Chondrocyte (in vitro differentiated cells): ENCODE data around the gene PRPF6. TPM values are rescaled to one million over a fixed set of nuclear protein-coding genes. Genes with fewer than 3 reads are reported as not detected.

Source experiments
- DNase-seq: peaks from one replicate; pipeline ENCODE4 v3.0.0; 2021; ENCODE audit warnings: mixed read lengths, low spot score
- H3K27ac Mint-ChIP-seq: one replicate; pipeline ENCODE4 v1.8.0; 2021; ENCODE audit warnings: mild to moderate bottlenecking, moderate library complexity, mixed read lengths; ENCODE audit not compliant: unreplicated experiment
- H3K27me3 Mint-ChIP-seq: 2 replicates; pipeline ENCODE4 v1.8.0; 2021; ENCODE audit warnings: low read depth, mixed read lengths
- H3K36me3 Mint-ChIP-seq: 2 replicates; pipeline ENCODE4 v1.8.0; 2021; ENCODE audit warnings: low read depth, mixed read lengths
- H3K4me1 Mint-ChIP-seq: 2 replicates; pipeline ENCODE4 v1.8.0; 2021; ENCODE audit warnings: low read depth, mild to moderate bottlenecking, mixed read lengths
- H3K4me3 Mint-ChIP-seq: one replicate; pipeline ENCODE4 v1.8.0; 2021; ENCODE audit warnings: mild to moderate bottlenecking, moderate library complexity, mixed read lengths; ENCODE audit not compliant: unreplicated experiment
- H3K9me3 Mint-ChIP-seq: 2 replicates; pipeline ENCODE4 v1.8.0; 2021; ENCODE audit warnings: low read depth, mixed read lengths
- total RNA-seq: library from RNA; stranded (reverse); gene quantifications from 3 replicates; pipeline ENCODE4 v1.2.1, GENCODE V29; 2021
- TF ChIP-seq, protein P1 (sequence below): fragments of 200-600 bp; sonication (generic); IDR thresholded peaks from 2 replicates; pipeline ENCODE4 v1.5.0; 2021; ENCODE audit warnings: antibody characterized with exemption, mild to moderate bottlenecking, moderate library complexity

Gene PRPF6
- total RNA-seq, 1 donor from 2014 or later, result 49.0 TPM

DNA sequence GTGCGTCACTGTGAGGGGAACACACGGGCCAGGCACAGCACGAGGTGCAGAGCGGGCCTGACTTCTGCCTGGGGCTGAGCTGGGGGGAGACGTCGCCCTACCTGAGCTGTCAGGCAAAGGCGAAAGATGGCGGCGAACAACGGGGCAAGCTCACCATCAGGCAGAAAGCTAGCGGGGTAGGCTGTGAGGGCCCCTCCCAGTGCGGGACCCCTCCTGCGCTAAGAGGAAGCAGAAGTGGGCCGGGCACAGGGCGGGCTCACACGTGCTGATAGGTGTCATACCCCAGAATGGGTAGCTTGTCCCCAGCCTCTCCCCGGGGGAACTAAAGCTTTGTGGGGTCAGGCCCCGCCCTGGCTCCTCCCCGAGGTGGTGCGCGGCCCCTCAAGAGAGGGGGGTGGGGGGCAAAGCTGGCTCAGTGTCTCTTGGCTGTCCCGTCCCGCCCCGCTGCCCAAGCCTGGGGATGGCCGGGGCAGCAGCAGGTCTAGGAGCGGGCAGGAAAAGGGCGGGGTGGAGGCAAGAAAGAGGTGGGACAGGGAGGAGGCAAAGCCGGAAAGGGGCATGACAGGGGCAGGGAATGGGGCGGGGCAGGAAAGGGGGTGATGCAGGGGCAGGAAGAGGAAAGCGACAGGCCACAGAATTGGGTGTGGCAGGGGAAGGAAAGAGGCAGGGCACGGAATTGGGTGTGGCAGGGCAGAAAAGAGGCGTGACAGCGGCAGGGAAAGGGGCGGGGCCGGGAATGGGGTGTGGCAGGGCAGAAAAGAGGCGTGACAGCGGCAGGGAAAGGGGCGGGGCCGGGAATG is 39.5 kb upstream of the PRPF6 start:
- H3K27ac Mint-ChIP-seq, result peak overlapping the region; percentile 59
- TF ChIP-seq, protein P1, sequence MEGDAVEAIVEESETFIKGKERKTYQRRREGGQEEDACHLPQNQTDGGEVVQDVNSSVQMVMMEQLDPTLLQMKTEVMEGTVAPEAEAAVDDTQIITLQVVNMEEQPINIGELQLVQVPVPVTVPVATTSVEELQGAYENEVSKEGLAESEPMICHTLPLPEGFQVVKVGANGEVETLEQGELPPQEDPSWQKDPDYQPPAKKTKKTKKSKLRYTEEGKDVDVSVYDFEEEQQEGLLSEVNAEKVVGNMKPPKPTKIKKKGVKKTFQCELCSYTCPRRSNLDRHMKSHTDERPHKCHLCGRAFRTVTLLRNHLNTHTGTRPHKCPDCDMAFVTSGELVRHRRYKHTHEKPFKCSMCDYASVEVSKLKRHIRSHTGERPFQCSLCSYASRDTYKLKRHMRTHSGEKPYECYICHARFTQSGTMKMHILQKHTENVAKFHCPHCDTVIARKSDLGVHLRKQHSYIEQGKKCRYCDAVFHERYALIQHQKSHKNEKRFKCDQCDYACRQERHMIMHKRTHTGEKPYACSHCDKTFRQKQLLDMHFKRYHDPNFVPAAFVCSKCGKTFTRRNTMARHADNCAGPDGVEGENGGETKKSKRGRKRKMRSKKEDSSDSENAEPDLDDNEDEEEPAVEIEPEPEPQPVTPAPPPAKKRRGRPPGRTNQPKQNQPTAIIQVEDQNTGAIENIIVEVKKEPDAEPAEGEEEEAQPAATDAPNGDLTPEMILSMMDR, result no peak
- H3K4me1 Mint-ChIP-seq, result no peaks in the 10 kb centered on the region
- H3K27me3 Mint-ChIP-seq, result no peaks in the 10 kb centered on the region
- no peak overlapping the region for H3K4me3 Mint-ChIP-seq
- peaks cover 2% of the 10 kb centered on the region for H3K36me3 Mint-ChIP-seq
- no peak for DNase-seq
- H3K9me3 Mint-ChIP-seq, result no peaks in the 10 kb centered on the region

DNA sequence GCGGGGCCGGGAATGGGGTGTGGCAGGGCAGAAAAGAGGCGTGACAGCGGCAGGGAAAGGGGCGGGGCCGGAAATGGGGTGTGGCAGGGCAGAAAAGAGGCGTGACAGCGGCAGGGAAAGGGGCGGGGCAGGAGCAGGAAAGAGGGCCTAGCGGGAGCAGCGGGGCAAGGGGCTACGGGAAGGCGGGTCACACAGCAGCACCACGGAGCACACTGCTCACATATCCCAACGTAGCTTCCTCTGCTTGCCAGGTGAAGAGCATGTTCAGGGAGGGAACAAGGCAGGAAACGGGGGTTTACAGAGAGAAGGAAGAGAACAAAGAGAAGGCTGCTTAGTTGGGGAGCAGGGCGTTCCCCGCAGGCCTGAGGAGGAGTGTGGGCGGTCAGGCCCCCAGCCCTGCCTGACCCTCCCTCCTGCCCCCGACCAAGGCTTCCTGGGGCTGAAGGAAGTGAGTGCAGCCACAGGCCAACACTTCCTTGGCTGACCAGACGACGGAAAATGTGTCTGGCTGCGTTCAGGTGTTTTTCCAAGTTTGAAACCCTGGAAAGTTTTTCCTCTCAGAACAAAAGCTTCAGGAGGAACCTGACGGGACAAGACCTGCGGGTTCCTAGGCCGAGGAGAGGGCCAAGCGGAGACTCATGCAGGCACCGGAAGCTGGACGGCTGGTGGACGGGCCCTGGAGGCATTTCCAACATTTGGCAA is 38.5 kb upstream of the PRPF6 start:
- peaks cover 6% of the 10 kb centered on the region for H3K4me1 Mint-ChIP-seq
- H3K9me3 Mint-ChIP-seq, result no peaks in the 10 kb centered on the region
- no peaks in the 10 kb centered on the region for H3K27me3 Mint-ChIP-seq
- TF ChIP-seq, protein P1, result no peak
- peak overlapping the region; percentile 45 for H3K27ac Mint-ChIP-seq
- DNase-seq, result no peak
- no peak overlapping the region for H3K4me3 Mint-ChIP-seq
- peaks cover 3% of the 10 kb centered on the region for H3K36me3 Mint-ChIP-seq

DNA sequence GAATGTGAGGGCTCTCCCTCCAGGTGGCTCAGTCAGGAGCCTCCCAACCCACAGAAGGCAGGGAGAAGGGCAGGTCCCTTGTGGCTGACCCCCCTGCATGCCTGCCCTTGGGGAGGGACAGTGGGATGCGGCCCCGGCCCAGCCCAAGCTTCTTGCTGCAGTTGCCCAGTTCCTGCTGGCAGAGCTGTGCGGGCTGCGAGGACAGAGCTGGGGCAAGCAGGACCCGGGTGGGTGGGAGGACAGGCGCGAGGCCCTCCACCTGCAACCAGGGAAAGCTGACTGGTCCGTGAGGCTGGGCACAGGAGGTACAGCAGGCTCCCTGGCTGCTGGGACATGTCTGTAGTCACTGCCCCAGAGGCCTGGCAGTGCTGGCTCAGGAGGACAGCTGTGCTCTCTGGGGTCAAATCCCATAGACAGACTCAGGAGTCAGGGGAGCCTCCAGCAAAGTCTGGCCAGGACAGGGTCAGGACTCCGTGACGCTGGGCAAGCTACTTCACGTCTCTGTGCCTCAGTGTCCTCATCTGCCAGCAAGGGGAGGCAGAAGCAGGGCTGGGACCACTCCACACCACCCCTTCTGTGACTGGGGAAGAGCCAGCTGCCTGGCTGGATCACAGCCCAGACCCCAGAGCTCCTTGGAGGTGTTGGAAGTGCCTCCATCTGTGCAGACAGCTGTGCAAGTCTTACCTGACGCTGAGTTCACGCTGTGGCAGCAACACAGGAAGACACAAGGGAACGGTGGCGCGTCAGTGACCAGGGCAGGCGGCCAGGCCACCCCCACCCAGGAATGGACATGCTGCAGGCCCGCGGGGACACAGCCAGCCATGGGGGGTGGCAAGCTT is 37.7 kb upstream of the PRPF6 start:
- Mint-ChIP-seq H3K27ac (no peak overlapping the region), H3K27me3 (no peaks in the 10 kb centered on the region), H3K4me3 (no peak overlapping the region), H3K9me3 (no peaks in the 10 kb centered on the region), H3K36me3 (peaks cover 3% of the 10 kb centered on the region), H3K4me1 (peaks cover 10% of the 10 kb centered on the region)
- TF ChIP-seq, protein P1, result no peak
- DNase-seq, result peak; percentile 91

DNA sequence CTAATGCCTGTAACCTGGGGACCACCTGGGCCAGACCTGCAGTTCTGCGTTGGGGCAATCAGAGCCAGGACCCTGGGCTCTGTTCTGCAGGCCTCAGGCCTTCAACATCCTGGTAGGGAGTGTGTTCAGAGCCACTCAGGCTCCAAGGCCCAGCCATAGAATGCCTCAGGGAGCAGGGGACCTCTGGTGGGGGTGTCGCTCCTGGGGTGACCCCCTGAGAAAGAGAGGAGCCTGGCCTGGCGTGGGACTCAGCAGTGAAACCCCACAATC is 37.2 kb upstream of the PRPF6 start:
- DNase-seq, result no peak
- Mint-ChIP-seq H3K27ac (no peak overlapping the region), H3K9me3 (no peaks in the 10 kb centered on the region), H3K36me3 (peaks cover 3% of the 10 kb centered on the region), H3K4me3 (no peak overlapping the region), H3K4me1 (peaks cover 14% of the 10 kb centered on the region), H3K27me3 (no peaks in the 10 kb centered on the region)
- TF ChIP-seq, protein P1, result no peak
